ENCODE data around the gene ATP8A1.
A peak's percentile ranks its signal among the peaks of the same experiment; 100 is the strongest.

ATP8A1 gene

GRCh38 chr4:42371305-42372252 lies 285.3 kb downstream of the ATP8A1 start:
- H4K20me1 ChIP-seq (ENCODE audit: insufficient read depth, low read length): no peaks in the 10 kb centered on the region
- no peak overlapping the region for H3K4me3 ChIP-seq (ENCODE audit: low read length)
- no peak overlapping the region for H2AFZ ChIP-seq (ENCODE audit: low read depth, low read length)
- H3K27ac ChIP-seq (ENCODE audit: low read length): no peak overlapping the region
- H3K36me3 ChIP-seq (replicated peaks; ENCODE audit: low read depth, low read length): no peaks in the 10 kb centered on the region
- no peaks in the 10 kb centered on the region; the same call in 1 of the 2 replicates for H3K27me3 ChIP-seq (ENCODE audit: low read depth, low read length)
- H3K9me3 ChIP-seq (ENCODE audit: insufficient read depth, low read length): no peaks in the 10 kb centered on the region
- H3K79me2 ChIP-seq (ENCODE audit: low read length): no peaks in the 10 kb centered on the region
- no peak overlapping the region for H3K9ac ChIP-seq (ENCODE audit: low read length)
- TF ChIP-seq EZH2phosphoT487 (IDR thresholded peaks at IDR 0.05; ENCODE audit: low read depth) (no peak), CTCF (IDR thresholded peaks at IDR 0.05; ENCODE audit: low read depth, low read length) (peak; percentile 85)
- H3K4me1 ChIP-seq (ENCODE audit: low read length): peaks cover 5% of the 10 kb centered on the region
- no peak overlapping the region for H3K4me2 ChIP-seq (ENCODE audit: low read length)

GRCh38 chr4:42369489-42369888 lies 287.4 kb downstream of the ATP8A1 start:
- Histone ChIP-seq H3K4me3 (ENCODE audit: low read length) (no peak overlapping the region), H3K27ac (ENCODE audit: low read length) (no peak overlapping the region), H3K79me2 (ENCODE audit: low read length) (no peaks in the 10 kb centered on the region), H3K36me3 (replicated peaks; ENCODE audit: low read depth, low read length) (no peaks in the 10 kb centered on the region), H4K20me1 (ENCODE audit: insufficient read depth, low read length) (no peaks in the 10 kb centered on the region), H3K27me3 (ENCODE audit: low read depth, low read length) (no peaks in the 10 kb centered on the region), H3K4me1 (ENCODE audit: low read length) (peaks cover 5% of the 10 kb centered on the region), H3K4me2 (ENCODE audit: low read length) (no peak overlapping the region), H3K9ac (ENCODE audit: low read length) (no peak overlapping the region), H2AFZ (ENCODE audit: low read depth, low read length) (no peak overlapping the region), H3K9me3 (ENCODE audit: insufficient read depth, low read length) (no peaks in the 10 kb centered on the region)
- no peak for TF ChIP-seq CTCF (IDR thresholded peaks at IDR 0.05; ENCODE audit: low read depth, low read length)
- no peak for TF ChIP-seq EZH2phosphoT487 (IDR thresholded peaks at IDR 0.05; ENCODE audit: low read depth)

GRCh38 chr4:42366959-42367358 lies 289.9 kb downstream of the ATP8A1 start:
- no peak overlapping the region for H3K9ac ChIP-seq (ENCODE audit: low read length)
- H3K27me3 ChIP-seq (ENCODE audit: low read depth, low read length): no peaks in the 10 kb centered on the region
- H3K79me2 ChIP-seq (ENCODE audit: low read length): no peaks in the 10 kb centered on the region
- H3K4me3 ChIP-seq (ENCODE audit: low read length): no peak overlapping the region
- H3K4me1 ChIP-seq (ENCODE audit: low read length): peaks cover 2% of the 10 kb centered on the region
- no peaks in the 10 kb centered on the region for H3K36me3 ChIP-seq (replicated peaks; ENCODE audit: low read depth, low read length)
- no peak for TF ChIP-seq CTCF (IDR thresholded peaks at IDR 0.05; ENCODE audit: low read depth, low read length)
- no peak for TF ChIP-seq EZH2phosphoT487 (IDR thresholded peaks at IDR 0.05; ENCODE audit: low read depth)
- H2AFZ ChIP-seq (ENCODE audit: low read depth, low read length): no peak overlapping the region
- H3K27ac ChIP-seq (ENCODE audit: low read length): no peak overlapping the region
- H3K9me3 ChIP-seq (ENCODE audit: insufficient read depth, low read length): no peaks in the 10 kb centered on the region
- H4K20me1 ChIP-seq (ENCODE audit: insufficient read depth, low read length): no peaks in the 10 kb centered on the region
- H3K4me2 ChIP-seq (ENCODE audit: low read length): no peak overlapping the region

- Histone ChIP-seq H3K27ac (ENCODE audit: low read length) (no peak overlapping the region), H2AFZ (ENCODE audit: low read depth, low read length) (no peak overlapping the region), H4K20me1 (ENCODE audit: insufficient read depth, low read length) (no peaks in the 10 kb centered on the region), H3K4me3 (ENCODE audit: low read length) (no peak overlapping the region), H3K4me1 (ENCODE audit: low read length) (peaks cover 10% of the 10 kb centered on the region), H3K4me2 (ENCODE audit: low read length) (no peak overlapping the region), H3K79me2 (ENCODE audit: low read length) (no peaks in the 10 kb centered on the region), H3K27me3 (ENCODE audit: low read depth, low read length) (0 out of 2 replicates have a peak, but pooled peaks cover 4% of the 10 kb centered on the region), H3K9ac (ENCODE audit: low read length) (no peak overlapping the region), H3K36me3 (replicated peaks; ENCODE audit: low read depth, low read length) (no peaks in the 10 kb centered on the region), H3K9me3 (ENCODE audit: insufficient read depth, low read length) (no peaks in the 10 kb centered on the region)
- TF ChIP-seq EZH2phosphoT487 (IDR thresholded peaks at IDR 0.05; ENCODE audit: low read depth) (no peak), CTCF (IDR thresholded peaks at IDR 0.05; ENCODE audit: low read depth, low read length) (no peak)
These were observed 292.4 kb downstream of the ATP8A1 start for GRCh38 chr4:42364266-42365053.

All from OCI-LY3 (cell line).